ENCODE data around the gene SOD3.

Gene SOD3

GRCh38 chr4:24794916-24795665 is at the start of gene SOD3:
TSS of gene SOD3 (plus strand) at chr4:24795573. CDS start at chr4:24799522, 3,949 bp downstream.
- no peak for DNase-seq

GRCh38 chr4:24747234-24747975 is 48.0 kb upstream of the SOD3 start:
- no peak for DNase-seq

GRCh38 chr4:24748023-24748422 is 47.4 kb upstream of the SOD3 start:
- no peak for DNase-seq

- DNase-seq, result no peak
Observed at GRCh38 chr4:24748758-24749350, 46.5 kb upstream of the SOD3 start.

GRCh38 chr4:24750106-24750505 is 45.3 kb upstream of the SOD3 start:
- no peak for DNase-seq

GRCh38 chr4:24751926-24752539 is 43.3 kb upstream of the SOD3 start:
- no peak for DNase-seq

- no peak for DNase-seq
Observed at GRCh38 chr4:24753519-24753918, 41.9 kb upstream of the SOD3 start.

- DNase-seq, result no peak
Observed at GRCh38 chr4:24754571-24754970, 40.8 kb upstream of the SOD3 start.

GRCh38 chr4:24763631-24764297 is 31.6 kb upstream of the SOD3 start:
- no peak for DNase-seq

- DNase-seq, result no peak
Observed at GRCh38 chr4:24764345-24764744, 31.0 kb upstream of the SOD3 start.

- DNase-seq, result no peak
Observed at GRCh38 chr4:24765376-24765988, 29.9 kb upstream of the SOD3 start.

- no peak for DNase-seq
Observed at GRCh38 chr4:24768006-24768405, 27.4 kb upstream of the SOD3 start.

- no peak for DNase-seq
Observed at GRCh38 chr4:24768604-24769003, 26.8 kb upstream of the SOD3 start.

- no peak for DNase-seq
Observed at GRCh38 chr4:24769571-24769970, 25.8 kb upstream of the SOD3 start.

GRCh38 chr4:24770032-24770584 is 25.3 kb upstream of the SOD3 start:
- DNase-seq, result no peak

GRCh38 chr4:24770667-24771066 is 24.7 kb upstream of the SOD3 start:
- DNase-seq, result no peak

- DNase-seq, result no peak
Observed at GRCh38 chr4:24771241-24771640, 24.1 kb upstream of the SOD3 start.

GRCh38 chr4:24772061-24772705 is 23.2 kb upstream of the SOD3 start:
- no peak for DNase-seq

GRCh38 chr4:24772952-24773351 is 22.4 kb upstream of the SOD3 start:
- no peak for DNase-seq

- no peak for DNase-seq
Observed at GRCh38 chr4:24774452-24774851, 20.9 kb upstream of the SOD3 start.

- DNase-seq, result no peak
Observed at GRCh38 chr4:24775032-24775605, 20.3 kb upstream of the SOD3 start.

Data from activated naive CD4-positive, alpha-beta T cell treated with Interleukin-2 at 50 U/mL for 16 hours (primary cell).